ENCODE data around the gene SUN3.
"Not testable (repeated sequence)": the region's sequence is repeated elsewhere in the genome, so short reads cannot be mapped to it uniquely, and the experiment has no call there.

The SUN3 gene

DNA sequence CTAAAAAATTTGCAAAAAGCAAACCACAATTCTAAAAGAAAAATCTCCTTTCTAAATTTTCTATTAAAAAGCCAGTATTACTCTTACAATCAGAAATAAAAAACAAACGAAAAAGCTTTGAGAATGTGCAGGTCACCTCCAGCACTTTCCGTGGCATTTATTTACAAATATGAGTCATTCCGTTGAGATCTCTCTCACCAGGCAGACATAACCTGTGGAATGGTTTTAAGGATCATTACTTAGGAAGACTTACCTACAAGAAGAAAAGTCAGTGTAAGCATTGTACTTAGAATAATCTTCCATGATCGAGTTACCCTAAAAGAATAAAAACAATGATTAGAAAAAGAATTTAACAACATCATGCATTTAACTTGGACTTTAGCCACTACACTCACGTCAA lies 3.3 kb downstream of the SUN3 start:
- no peak for DNase-seq

DNA sequence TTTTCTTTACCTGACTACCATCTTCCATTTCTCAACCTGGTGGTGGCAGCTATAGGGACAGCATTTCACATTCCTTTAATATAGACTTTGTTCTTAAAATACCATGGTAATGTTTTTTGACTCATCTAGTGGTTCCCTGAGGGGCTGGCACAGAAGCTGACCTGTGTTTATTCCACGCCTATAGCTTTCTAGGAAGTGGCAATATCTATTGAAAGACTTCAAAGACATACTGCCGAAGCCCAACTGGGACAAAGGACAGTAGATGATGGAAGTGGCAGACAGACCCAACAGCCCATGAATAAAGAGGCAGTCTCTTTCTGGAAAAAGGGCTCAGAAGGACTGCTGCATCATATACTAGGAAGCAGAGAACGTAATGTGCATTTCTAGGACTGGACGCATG lies 11.2 kb downstream of the SUN3 start:
- no peak for DNase-seq

DNA sequence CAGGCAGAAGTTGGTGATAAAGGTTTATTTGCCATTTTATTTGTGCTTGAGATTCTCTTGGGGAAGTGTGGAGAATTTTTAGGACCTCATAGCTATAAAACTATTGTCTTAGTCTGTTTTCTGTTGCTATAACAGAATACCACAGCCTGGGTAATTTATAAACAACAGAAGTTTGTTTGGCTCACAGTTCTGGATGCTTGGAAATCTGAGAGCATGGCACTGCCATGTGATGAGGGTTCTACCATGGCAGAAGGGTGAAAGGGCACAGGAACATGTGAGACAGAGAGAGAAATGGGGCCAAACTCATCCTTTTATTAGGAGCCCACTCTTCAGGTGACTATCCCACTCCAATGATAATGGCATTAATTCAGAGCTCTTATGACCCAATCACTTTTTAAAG lies 12.3 kb downstream of the SUN3 start:
- DNase-seq = no peak

DNA sequence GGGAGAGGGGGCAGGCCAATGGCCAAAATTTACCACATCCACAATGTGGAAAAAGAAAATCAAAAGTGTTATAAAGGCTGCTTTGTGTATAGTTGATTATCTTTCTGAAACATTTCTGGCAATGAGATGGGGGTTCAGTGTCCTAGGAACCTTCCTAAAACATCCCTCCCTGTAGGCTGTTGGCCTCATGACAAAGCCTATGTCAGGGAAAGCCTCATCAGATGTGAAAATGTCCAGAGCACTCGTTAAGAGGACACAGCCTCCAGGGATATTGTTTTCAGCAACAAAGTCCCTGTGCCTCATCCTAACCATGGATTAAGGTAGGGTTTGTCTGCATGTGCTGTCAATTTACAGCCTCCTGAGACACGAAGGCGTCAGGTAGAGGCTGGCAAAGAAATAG lies 17.0 kb downstream of the SUN3 start:
- DNase-seq = no peak

DNA sequence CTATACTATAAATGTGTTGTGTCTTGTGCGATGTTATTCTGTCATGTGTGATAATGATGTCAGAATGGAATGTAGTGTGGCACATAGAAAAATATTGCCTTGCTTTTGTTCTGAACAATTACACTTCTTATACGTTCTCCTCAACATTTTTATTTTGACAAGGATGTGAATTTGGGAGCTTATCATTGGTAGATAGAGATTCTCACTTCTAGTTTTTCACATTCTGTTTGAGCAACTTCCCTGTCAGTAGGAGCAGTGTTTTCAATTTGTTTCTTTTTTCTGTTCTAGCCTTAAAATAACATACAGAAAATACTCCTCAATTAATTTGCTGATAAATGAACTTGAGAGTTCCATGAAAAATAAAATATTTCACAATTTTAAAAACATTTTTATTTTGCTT lies 17.6 kb downstream of the SUN3 start:
- no peak for DNase-seq

DNA sequence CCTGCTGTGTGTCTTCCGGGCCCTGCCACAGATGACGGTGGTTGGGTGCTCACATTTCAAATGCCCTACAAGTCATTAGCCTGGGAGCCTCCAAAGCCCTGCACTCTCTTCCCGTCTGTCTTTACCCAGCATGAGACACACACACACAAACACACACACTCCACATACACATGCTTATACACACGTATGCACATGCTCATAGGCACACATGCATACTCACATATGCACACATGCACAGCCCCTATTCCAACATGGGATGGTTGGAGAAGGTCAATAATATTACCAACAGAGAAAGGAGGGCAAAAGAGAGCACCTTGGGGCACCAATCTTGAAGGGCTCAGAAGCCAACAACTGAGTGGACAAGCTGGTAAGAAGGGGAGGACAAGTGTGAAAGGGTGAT lies 19.0 kb downstream of the SUN3 start:
- DNase-seq = no peak

DNA sequence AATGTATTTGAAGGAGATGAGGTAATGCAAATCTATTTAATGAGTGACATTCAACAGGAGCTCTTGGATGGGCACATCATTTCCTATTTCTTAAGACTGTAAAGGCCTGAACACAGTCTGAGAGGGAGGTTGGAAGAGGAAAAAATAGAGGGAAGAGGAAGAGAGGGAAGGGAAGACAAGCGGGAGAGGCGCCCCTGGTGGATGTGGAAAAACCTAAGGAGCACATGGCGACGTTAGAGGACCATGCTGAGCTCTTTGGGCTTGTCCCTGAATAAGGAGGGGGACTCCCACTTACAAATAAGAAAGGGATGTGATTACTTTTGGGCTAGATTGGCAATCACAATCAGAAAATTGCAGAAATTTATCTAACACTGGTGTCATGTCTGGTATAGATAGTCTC lies 19.6 kb downstream of the SUN3 start:
- DNase-seq = no peak

DNA sequence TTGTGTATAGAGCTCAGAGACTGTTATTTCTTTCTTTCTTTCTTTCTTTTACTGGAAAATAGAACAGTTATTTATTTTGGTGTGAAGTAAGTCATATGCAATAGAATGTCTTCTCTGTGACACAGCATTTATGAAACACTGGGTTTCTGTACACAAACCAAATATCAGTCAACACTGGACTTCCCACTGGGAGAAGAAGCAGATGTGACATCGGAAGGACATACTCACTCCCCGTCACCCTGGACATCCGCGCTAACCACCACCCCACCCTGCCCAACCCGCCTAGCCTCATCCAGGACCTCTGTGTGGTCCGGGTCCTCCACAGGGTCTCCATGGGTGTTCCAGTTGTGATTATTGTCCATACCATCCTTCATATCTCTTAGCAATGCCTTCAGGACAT lies 22.0 kb downstream of the SUN3 start:
- DNase-seq = no peak

DNA sequence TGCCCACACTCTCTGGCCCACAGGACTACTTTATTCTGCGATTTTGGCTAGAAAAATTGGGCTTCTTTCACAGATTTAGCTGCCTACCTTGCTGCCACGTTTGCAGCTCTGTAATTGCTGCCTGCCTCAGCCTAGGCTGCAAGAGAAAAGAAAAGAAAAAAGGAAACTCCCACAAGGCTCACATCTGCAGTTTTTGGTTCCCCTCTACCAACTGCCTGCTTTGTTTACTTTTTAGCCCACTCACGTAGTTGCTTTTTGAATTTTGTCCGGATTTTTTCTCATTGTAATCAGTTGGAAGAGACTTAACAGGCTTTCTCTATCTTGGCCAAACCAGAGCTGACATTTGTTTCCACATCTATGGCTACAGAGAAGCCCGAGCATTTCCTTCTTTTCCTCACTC lies 24.3 kb downstream of the SUN3 start:
- no peak for DNase-seq

DNA sequence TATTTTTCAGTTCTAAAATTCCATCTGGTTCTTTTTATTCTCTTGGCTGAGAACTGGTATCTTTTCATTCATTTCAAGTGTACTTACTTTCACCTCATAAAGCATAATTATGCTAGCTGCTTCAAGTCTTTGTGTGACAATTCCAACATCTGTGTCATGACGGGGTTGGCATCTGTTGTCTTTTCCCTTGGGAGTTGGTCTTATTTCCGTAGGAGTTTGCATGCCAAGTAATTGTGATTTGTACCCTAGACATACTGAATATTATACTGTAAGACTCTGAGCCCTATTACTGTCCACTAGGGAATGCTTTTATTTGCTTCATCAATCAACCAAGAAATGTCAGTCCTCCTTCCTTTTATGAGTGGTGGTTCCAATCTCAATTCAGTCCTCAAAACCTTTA lies 24.9 kb downstream of the SUN3 start:
- no peak for DNase-seq

DNA sequence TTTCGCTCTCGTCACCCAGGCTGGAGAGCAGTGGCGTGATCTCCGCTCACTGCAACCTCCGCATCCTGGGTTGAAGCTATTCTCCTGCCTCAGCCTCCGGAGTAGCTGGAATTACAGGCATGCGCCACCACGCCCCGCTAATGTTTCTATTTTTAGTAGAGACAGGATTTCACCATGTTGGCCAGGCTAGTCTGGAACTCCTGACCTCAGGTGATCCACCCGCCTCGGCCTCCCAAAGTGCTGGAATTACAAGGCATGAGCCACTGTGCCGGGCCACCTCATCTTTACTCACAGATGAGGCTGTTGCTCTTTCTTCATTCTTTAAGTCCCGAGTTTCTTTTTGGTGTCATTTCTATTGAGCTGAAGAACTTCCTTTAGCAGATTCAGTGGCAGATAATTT lies 28.7 kb downstream of the SUN3 start:
- not testable (repeated sequence) for DNase-seq

DNA sequence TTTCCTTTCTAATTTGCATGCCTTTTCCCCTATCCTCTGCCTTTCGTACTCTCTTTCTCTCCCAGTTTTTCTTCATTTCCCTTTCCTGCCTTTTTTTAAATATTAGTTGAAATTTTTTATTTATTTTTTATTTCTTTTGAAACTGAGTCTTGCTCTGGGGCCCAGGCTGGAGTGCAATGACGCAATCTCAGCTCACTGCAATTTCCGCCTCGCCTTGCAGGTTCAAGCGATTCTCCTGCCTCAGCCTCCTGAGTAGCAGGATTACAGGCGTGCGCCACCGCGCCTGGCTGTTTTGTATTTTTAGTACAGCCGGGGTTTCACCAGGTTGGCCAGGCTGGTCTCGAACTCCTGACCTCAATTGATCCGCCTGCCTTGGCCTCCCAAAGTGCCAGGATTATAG lies 29.5 kb downstream of the SUN3 start:
- DNase-seq = no peak

DNA sequence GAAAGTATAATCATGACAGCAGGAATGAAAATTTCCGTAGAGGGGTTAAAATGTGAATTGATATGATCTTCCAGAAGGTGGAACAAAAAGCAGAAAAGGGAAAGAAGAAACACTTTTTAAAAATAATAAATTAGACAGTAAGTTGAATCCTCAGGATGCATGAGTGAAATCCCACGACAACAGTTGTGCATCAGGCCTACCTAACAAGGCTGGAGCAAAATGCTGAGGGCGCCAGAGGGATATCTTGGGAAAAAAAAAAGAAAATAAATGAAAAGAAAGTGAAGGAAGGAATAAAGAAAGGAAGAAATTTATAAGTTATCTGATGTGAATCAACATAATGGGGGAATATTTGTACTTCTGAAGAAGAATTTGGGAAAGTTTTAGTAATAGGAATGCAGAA lies 36.5 kb downstream of the SUN3 start:
- DNase-seq = no peak

DNA sequence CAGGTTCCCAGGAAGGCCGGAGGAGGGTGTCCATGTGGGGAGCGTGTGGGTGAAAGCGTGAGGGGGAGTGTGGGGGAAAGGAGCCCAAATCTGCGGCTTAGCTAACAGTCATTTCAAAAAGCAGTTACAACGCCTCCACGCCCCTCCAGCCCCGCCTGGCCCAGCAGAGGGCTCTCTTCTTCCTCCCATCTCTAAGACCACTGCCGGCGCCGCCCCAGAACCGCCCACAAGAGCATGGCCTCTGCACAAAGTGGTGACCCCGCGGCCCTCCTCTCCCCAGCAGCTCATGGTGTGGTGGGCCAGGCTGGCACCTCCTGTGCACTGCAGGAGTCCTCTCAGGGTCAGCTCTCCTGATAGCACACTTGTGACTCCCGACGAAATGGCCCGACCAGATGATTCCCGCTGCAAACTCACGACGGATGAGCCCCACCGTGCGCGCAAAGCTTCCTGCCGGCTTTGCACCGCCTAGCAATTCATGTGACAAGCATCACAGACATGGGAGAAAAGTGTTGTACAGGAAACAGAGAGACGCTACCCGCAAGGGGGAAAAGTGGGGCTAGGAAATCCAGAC lies 37.1 kb downstream of the SUN3 start:
- no peak for DNase-seq

DNA sequence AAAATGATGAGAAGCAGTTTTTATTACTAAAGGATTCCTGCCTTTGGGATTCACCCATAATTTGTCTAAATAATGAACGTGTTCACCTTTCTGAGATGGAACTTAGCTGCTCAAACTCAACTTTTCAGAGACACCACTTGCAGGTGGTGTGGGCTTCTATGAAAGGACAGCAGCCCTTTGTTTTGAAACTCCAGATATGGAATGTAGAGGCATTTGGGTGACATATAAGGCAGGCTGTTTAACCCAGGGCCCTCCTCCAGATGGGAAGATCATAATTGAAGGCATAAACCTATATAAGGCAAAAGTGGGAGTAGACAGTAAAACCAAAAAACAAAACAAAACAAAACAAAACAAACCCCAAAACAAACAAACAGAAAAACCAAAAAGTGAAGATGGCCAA lies 37.6 kb downstream of the SUN3 start:
- DNase-seq = no peak

DNA sequence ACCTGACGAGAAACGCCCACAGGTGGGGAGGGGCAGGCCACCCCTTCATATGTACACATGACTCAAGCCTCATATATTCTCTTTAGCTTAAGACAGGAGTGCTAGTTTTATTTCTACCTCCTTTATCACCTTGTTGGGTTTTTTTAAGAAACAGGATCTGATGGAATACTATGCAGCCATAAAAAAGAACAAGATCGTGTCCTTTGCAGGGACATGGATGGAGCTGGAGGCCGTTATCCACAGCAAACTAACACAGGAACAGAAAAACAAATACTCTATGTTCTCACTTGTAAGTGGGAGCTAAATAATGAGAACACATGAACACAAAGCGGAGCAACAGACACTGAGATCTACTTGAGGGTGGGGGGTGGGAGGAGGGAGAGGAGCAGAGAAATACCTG lies 38.3 kb downstream of the SUN3 start:
- no peak for DNase-seq

DNA sequence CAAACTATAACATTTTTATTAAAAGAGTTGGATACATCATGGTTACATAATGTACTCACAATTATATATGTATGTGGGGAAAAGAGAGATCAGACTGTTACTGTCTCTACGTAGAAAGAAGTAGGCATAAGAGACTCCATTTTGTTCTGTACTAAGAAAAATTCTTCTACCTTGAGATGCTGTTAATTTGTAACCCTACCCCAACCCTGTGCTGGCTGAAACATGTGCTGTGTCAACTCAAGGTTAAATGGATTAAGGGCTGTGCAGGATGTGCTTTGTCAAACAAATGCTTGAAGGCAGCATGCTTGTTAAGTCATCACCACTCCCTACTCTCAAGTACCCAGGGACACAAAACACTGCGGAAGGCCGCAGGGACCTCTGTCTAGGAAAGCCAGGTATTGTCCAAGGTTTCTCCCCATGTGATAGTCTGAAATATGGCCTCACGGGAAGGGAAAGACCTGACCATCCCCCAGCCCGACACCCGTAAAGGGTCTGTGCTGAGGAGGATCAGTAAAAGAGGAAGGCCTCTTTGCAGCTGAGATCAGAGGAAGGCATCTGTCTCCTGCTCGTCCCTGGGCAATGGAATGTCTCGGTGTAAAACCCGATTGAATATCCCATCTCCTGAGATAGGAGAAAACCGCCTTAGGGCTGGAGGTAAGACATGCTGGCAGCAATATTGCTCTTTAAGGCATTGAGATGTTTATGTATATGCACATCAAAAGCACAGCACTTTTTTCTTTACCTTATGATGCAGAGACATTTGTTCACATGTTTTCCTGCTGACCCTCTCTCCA lies 39.1 kb downstream of the SUN3 start:
- not testable (repeated sequence) for DNase-seq

DNA sequence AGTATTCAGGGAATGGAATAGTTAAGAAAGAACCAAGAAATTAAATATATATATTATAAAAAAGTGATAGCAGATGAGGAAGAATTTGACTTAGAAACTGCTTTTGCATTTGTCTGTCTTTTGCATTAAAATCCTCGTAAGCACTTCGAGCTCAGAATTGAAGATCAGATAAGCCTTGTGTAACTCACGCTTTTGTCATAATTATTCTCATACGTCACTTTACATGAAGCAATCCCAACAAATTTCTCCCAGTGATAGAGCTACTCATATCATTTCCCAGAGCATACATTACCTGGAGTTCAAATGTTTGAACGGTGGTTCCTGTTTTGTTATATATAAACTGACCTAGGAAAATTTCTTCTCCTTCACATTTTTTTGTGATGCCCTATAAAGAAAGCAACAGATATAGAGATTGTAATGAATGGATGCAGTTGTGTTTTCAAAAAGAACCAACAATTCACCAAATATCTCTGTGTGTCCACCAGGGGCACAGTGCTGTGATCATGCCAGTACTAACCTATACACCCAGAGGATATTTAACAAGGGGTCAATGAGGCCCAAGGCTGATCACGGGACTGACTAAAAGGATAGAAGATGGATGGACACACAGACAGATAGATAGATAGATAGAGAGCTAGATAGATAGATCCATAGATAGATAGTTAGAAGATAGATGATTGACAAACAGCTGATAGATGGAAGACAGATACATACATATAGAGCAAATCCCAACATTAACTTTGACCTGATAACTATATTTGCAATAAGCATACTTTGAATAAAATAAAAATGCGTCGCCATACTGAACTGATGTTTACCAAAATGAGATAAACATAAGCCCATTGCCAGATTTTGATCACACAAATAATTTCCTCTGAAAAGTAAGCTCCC lies 40.2 kb downstream of the SUN3 start:
- DNase-seq = no peak

DNA sequence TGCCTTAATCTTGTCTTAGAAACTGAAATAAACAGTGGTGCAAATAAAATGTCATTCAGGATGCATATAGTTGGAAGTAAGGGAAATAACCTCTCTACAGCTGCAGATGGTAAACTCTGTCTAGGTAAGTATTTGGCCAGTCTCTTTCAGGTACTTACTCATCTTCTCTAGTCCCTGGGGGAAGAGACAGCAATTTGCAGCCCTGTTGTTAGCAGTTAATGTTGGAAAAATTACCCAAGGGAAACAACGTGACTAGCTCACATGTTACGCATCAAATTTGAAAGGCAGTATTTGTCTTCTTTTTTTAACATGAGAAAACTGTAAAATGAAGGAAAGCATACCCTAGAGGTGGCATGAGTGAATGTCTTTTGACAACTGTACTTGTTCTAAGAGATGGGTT lies 46.3 kb downstream of the SUN3 start:
- DNase-seq = no peak

DNA sequence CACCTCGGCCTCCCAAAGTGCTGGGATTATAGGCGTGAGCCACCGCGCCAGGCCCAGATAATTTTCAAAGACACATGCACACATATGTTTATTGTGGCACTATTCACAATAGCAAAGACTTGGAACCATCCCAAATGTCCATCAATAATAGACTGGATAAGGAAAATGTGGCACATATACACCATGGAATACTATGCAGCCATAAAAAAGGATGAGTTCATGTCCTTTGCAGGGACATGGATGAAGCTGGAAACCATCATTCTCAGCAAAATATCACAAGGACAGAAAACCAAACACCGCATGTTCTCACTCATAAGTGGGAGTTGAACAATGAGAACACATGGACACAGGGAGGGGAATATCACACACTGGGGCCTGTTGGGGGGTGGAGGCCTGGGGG lies 48.3 kb downstream of the SUN3 start:
- DNase-seq = not testable (repeated sequence)

DNA sequence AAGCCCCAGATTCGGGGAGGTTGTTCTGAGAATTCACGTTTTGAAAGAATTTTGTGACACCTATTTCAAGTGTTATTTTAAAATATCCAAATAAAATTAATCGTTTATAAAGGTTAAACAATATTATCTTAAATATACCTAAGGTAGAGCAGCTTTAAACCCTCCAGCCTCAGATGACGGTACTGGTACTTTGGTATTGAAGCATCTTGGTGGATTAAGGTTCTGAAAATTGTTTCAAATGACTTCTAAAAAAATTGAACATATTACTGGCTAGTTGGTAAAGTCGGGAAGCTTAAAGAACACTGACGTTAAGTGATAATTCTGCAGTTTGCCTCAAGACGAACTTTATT lies 49.1 kb downstream of the SUN3 start:
- DNase-seq = no peak

DNA sequence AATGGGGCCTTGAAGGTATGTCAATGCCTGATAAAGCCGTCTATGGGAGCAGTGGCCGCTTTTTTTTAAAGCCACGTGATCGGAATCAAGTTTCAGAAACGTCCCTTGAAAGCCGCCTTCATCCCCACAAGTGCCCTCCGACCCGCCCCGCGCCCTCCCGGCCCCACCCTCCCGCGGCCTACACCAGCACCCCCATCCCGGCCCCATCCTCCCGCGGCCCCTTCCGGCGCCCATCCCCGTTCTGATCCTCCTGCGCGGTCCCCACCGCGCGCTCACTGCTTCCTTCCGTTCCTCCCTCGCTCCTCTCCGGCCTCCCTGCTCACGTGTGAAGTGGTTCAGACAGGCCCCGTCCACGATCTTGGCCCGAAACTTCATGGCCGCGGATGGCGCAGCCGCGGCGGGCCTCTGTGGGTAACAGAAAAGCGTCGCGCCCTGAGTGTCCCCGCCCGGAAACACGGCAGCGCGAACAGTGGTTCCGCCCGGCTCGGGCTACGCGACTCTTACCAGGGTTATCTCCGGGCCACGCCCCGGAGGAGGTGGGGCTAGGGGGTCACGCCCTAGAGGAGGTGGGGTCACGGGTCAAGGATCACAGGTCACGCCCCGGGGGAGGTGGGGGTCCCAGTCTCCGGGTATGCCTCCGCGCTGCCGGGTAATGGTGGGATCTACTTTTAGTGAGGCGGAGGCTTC lies 49.6 kb downstream of the SUN3 start, which contains the start of gene HUS1:
Gene HUS1, minus strand, starts transcription at position 471 of the 687 bp plus-strand sequence. Its CDS starts 96 bp downstream, at position 375.
- DNase-seq = peak; percentile 61

DNA sequence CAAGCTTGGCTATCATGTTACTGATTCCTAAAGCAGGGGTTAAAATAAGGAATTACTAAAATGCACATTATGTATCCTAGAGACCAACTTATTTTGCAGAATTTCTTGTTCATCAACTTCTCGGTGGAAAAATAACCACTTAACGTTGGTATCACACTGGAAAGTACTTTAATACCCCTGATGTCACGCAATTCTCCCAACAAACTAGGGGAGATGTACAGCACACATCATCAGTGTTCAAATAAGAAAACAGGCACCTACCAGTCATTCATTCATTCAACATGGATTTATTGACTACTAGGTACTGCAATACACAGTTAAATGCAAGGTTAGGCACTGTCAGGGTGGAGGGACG lies 50.1 kb downstream of the SUN3 start:
- no peak for DNase-seq

DNA sequence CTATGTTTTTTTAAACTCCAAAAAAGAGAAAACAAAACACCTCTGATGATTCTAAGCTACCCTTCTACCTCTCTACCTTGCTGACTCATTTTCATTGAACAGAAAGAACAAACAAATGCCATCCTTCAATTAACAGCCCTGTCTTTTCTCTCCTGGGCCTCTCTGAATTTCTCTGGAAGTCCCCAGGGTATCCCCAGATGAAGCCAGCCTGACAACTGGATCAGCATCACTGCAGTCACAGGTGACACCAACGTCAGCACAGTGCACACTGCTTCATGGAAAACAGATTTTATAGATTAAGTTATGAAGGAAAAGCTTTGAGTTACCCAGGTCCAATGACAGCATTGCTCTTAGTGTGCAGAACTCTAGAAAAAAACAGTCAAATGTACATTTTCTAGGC lies 55.2 kb downstream of the SUN3 start:
- DNase-seq = no peak

Data from NCI-H1048 (cell line).